H1 (cell line): ENCODE data around the gene COL5A1. TPM values are rescaled to one million over a fixed set of nuclear protein-coding genes. Genes with fewer than 3 reads are reported as not detected.

ENCODE experiments used
- EZH2 ChIP-seq: fragments of 200-600 bp; sonication (generic); IDR thresholded peaks from 2 replicates; pipeline ENCODE4 v1.7.1; 2012; ENCODE audit warnings: low read depth, mild to moderate bottlenecking, moderate library complexity, low read length, inconsistent platforms; ENCODE audit not compliant: severe bottlenecking
- KDM4A ChIP-seq: IDR thresholded peaks from one replicate; pipeline ENCODE4 v1.7.1; 2012; ENCODE audit warnings: low read depth, mild to moderate bottlenecking, moderate library complexity, low read length, inconsistent platforms; ENCODE audit not compliant: severe bottlenecking
- polyA plus RNA-seq, 7 experiments: library from polyadenylated mRNA; depleted of rRNA in 3 of 7; stranded (reverse) in 5 of 7; unstranded in 2 of 7; fragments of >200 nt in 5 of 7; fragments of 200-250 nt in 2 of 7; gene quantifications; 1 replicate in 5 of 7; 2 replicates in 1 of 7; 4 replicates in 1 of 7; pipeline versions ENCODE4 v1.2.1 to v1.2.3, GENCODE V29; 2011 to 2013; ENCODE audit warnings: missing spikeins in 2 of 7, mixed read lengths in 2 of 7
- total RNA-seq: library from RNA; stranded (reverse); fragmentation: NEBNext Ultra II Directional; extraction: Animal tissue kit (Norgen Biotek cat#: 25700); gene quantifications from 2 replicates; pipeline ENCODE4 v1.2.1, GENCODE V29; 2021
- TF ChIP-seq, protein P1 (sequence below): IDR thresholded peaks from 2 replicates; pipeline ENCODE4 v1.6.1; 2012; ENCODE audit warnings: low read length, inconsistent platforms

The COL5A1 gene
- total and polyA plus RNA-seq, 2 of the 8 experiments (the other 6 are each of a cell fraction or from before 2014, with no cell fraction given), result 3.8 to 12.0 TPM

- TF ChIP-seq KDM4A (no peak), EZH2 (no peak)
- TF ChIP-seq, protein P1, sequence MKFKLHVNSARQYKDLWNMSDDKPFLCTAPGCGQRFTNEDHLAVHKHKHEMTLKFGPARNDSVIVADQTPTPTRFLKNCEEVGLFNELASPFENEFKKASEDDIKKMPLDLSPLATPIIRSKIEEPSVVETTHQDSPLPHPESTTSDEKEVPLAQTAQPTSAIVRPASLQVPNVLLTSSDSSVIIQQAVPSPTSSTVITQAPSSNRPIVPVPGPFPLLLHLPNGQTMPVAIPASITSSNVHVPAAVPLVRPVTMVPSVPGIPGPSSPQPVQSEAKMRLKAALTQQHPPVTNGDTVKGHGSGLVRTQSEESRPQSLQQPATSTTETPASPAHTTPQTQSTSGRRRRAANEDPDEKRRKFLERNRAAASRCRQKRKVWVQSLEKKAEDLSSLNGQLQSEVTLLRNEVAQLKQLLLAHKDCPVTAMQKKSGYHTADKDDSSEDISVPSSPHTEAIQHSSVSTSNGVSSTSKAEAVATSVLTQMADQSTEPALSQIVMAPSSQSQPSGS, result no peak
Measured at GRCh38 chr9:134693641-134694367, 52.2 kb downstream of the COL5A1 start (continued).
